Left ventricle myocardium superior (tissue), 1 donor: ENCODE results near the gene POU2AF3. TPM values are rescaled to one million over a fixed set of nuclear protein-coding genes. Genes with fewer than 3 reads are reported as not detected.

Experiments used
- ATAC-seq: fragments of 200-7000 bp; cut with Tn5 transposase; one replicate; pipeline ENCODE4 v1.9.1; 2020; ENCODE audit warnings: mild to moderate bottlenecking, moderate library complexity
- DNase-seq: peaks from one replicate; pipeline ENCODE4 v3.0.0-alpha.2; 2020
- intact Hi-C: fragments of 100-400 bp; cut with micrococcal nuclease; formaldehyde crosslinking; loops from one replicate; pipeline ENCODE4 v1.11.0; 2022
- total RNA-seq: library from RNA; stranded (reverse); fragmentation: NEBNext Ultra II Directional; extraction: Animal tissue kit (Norgen Biotek cat#: 25700); gene quantifications from one replicate; pipeline ENCODE4 v1.2.1, GENCODE V29; 2021
- donor health status: DM: no; HTN: yes; CAD: no; lungs with severe emphysema.

Gene POU2AF3
- total RNA-seq, 1 donor from 2014 or later = 0.74 TPM

DNA sequence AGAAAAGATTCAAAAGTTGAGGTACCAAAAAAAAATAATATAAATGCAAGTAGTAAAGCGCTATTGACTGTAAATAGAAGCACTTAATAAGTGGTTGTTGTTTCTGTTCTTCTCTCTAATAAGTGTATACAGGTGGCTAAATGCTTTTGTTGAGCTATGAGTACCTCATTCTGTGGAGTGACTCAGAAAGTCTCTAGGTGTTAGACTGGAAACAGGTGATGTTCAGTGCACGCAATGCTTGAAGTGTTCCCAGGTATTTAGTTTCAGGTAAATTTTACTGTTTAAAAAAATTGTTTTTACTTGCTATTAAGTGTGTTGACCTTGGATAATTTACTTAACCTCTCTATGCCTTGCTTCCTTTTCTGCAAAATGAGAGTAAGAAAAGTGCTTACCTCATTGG, 24.2 kb downstream of the POU2AF3 start:
- intact Hi-C loops = no loop called here
- ATAC-seq = no peak
- DNase-seq = no peak

DNA sequence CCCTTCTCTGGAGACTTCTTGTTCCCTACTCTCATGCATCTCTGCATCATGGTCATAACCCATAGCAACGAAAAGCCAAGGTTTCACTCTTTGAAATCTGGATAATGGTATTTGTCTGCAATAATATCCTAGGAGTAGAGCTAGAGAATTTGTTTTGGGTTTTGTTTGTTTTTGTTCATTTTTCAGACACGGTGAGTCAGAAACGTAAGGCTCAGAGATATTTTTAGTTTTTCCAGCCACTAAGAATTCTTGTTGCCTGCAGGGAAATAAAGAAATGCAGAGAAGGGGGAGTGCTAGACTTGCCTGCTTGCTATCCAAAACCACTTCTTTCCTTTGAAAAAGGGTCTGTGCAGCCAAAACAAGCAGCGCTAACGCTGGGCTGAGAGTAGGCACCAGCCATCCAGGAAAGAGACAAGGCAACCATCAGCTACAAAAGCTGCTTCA, 26.0 kb downstream of the POU2AF3 start:
- ATAC-seq = no peak
- intact Hi-C loops = no loop called here
- DNase-seq = no peak

DNA sequence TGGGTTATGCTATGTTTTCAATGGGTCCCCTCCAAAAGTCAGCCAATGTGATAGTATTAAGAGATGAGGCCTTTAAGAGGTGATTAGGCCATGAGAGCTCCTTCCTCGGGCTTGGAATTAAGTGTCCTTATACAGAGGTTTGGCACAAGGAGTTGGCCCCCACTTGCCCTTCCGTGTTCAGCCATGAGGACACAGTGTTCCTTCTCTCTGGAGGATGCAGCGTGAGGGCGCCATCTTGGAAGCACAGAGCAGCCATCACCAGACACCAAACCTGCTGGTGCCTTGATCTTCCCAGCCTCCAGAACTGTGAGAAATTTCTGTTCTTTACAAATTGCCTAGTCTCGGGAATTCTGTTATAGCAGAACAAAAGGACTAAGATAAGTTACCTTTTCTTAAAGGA, 26.9 kb downstream of the POU2AF3 start:
- intact Hi-C loops = no loop called here
- DNase-seq (no peak), ATAC-seq (no peak)

DNA sequence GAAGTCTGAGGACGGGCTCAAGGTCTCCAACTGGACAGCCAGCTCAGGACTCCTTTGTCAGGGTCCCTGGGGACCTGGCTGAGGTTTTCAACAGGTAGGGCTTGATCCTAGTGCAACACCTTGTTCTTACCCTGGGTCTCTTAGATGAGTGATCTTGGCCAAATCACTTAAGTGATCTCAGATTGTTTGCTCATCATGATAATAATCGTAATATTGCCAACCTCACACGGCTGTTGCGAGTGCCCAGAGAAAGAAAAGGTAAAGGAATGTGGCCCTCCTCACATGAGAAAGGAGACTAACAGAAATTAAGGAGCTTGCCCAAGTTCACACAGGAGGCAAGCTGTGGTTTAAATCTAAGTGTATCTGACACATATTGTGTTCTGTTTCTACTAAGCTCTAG, 28.5 kb downstream of the POU2AF3 start:
- ATAC-seq = no peak

DNA sequence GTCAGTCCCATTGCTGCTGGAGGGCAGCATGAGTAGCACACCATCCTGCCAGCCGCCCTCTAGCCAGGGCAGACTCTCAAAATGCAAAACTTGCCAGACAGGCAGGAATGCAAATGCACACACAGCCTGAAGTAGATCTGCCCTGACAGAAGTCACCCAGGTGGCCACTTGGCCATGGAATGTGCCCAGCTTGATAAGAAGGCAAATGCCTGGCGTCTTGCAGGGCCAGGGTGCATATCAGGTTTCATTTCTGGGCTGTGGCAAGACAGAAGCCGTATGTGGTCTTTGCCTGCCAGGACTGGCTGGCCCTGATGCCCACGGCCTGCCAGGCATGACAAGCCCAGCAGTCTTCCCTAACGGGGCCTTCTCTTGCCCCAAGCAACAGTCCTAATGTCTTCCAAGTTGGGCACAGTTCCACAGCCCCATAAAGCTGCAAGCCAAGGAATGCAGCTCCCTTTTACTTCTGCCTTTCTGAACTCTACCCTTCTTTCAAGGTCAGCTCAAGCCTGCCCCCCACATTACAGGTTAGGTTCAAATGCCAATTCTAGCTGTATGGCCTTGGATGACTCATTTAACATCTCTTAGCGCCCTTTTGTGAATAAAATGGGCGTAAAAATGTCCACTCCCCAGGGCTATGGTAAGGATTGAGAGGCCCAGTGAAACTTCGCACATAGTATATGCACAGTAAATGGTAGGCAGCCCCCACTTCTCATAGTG, 29.7 kb downstream of the POU2AF3 start:
- ATAC-seq (peak; percentile 89), DNase-seq (peak; percentile 73)
- intact Hi-C loops = no loop called here

More for the DNA sequence above, 28.5 kb downstream of the POU2AF3 start:
- intact Hi-C loops = no loop called here
- no peak for DNase-seq

DNA sequence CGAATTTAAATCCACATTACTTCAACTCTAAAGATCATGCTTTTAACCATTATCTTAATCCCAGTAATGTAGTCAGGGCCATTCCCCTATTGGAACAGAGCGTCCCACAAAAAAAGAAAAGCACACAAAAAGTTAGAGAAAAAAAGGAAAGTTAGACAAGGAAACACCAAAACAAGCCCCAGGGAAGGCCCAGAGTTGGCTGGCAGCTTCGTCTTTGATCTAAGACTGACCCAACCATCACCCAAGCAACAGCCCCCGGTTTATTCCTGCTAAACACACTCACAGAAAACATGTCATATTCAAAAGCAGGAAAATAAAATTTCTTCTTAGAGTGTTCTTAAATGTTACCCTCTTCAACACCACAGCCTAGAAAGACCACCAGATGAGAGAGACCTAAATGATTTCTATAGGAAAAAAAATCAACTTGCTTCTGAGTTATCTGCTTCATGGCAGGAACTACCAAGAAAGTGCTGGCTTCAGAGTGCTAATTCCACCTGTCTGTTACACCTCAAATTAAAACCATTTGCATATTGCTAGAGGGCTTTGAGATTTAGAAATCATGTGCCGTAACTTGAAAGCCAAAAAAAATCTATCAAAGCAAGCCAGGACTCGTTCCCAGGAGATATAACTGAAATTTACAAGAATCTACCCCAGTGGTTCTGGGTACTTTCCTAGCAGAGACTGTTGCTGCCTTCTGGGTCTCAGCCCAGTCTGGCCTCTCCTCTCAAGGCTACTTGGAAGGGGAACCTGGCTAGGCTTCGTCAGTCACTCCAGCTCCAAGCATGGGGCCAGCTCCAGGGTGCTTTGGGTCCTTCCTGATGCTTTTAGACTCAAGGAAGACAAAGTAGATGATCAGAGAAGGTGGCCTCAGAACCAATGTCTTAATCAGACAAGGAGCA, 31.2 kb downstream of the POU2AF3 start:
- peak; percentile 67 for ATAC-seq
- peak; percentile 64 for DNase-seq
- intact Hi-C loops = no loop called here

DNA sequence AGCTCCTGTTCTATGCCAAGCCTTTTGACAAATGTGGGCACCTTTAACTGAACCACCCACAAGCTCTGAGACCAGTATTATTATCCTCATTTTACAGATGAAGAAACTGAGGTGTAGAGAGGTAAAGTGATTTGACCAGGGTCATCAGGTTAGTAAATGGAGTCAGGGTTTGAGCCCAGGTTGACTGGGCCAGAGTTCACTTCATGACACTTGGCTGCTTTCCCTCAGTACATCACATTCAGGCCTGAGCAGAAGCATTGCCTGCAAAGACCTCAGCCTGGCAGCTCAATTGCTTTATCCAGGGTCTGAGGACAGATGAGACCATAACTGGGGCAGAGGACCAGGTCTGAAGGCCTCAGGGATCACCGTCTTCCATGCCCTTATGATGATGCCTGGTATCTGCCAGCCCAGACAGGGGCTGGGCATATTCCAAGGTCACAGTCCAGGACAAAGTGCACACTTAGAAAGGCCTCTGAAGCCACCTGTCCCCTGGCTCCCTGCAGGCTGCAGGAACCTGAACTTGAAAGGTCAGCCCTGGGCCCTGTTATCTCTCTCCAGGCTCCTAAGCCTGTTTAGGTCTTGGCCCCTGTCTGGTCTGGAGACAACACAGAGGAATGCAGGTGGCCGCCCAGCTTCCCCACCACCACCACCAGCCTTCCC, 32.0 kb downstream of the POU2AF3 start:
- DNase-seq = no peak
- ATAC-seq = no peak
- intact Hi-C loops = no loop called here

DNA sequence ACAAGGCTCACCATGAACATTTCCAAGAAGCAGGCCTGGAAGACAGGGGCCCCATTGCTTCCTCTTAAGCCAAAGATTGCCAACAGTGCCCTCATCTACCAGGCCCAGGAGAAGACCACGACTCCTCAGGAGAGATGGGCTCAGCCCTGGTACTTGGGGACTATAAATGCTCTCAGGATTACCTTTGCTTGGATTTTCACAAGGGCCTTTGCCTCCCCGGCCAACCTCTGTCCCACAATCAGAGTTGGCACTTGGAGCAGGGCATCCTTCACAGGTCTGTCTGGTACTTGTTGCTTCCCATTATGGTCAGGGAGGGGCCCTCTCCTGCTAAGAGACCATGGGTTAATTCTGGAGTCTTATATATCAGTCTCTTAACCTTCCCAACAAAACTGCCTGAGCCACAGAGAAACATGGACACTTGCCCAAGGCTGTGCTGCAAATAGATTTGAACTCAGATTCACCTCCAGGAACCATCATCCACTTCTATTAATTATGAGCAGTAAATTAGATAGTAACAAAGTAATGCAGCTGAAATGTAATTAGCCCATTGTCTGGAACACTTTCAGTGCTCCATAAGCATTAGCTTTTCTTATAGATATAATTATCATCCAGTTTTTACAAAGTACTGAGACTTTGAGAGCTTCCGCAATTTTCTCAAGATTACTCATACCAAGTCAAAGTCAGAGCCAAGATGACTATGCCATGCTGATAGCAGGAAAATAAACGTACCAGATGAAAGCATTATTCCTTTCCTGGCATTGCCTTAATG, 33.5 kb downstream of the POU2AF3 start:
- ATAC-seq (no peak), DNase-seq (no peak)
- intact Hi-C loops = no loop called here

DNA sequence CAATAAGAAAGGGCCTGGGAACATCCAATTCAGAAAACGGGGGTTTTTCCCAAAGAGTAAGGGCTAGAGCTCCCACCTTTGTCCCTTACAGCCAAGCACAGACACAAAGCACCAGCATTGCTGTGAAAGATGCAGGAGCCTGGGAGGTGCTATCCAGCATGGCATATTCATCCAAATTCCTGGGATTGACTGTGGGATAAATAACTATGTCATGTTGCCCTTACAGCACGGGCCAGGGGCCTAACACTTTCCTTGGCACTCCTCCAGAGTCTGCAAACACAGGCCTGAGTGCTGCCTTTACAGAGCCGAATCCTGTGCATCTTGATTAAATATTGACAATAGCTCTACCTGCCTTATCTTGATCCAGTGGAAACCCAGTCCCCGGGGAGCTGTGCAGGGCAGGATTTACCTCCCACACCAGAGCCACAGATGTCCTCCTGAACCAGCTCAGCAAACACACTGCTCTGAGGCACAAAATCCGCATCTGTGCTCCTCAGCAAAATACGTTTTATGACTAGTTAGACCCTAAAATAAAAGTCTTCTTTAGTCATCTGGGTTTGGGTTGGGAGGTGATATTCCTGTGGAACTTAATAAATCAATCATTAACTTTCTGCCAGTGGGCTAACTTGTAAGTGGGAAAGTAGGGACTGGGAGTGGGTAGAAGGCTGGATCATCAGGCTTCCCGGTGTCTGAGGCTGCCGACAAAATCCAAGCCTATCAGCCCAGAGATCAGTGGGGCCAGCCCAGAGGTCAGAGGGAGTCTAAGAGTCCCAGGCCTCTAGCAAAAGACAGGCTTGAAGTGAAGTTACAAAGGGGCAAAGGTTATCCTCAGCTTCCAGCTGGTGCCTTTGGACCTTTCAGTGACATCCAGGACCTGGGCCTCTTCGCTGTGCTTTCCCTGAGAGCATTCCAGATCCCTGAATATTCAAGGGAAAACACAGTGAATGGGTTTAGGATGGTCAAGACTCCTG, 36.5 kb downstream of the POU2AF3 start:
- DNase-seq (no peak), ATAC-seq (no peak)
- intact Hi-C loops = no loop called here

DNA sequence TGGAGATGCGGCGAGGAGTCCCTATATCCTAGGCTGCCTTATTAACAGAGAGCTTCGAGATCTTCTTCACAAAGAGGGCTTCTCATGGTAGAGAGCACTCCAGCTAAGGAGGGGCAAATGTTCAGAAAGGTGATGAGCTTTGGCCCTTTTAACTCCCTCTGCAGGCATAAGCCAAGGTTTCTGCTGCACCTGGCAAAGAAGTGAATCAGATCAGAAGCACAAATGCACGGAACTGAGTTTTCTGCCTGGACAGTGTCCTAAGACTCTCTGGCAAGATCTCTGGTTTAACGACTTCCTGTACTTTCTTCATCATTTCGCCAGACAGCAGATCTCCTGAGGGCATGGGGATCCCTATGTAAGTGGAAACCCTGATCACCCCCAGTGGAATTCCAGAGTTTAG, 37.2 kb downstream of the POU2AF3 start:
- ATAC-seq (no peak), DNase-seq (no peak)
- intact Hi-C loops = no loop called here

DNA sequence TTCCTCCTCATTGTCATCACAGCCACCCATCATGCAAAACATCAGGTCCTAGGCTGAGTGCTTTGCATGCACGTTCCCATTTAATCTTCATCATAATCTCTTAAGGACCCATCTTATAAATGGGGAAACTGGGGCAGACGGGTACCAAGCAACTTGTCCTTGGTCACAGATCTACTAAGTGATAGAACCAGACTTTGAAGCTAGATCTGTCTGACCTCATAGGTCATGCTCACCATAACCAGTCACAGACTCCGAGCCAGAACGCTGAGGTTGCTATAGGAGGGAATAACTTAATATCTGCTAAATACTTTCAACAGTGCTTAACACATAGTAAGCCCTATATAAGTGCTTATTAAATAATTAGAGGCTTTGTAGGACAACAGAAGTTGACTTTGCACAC, 37.7 kb downstream of the POU2AF3 start:
- ATAC-seq (no peak), DNase-seq (no peak)
- intact Hi-C loops = no loop called here

DNA sequence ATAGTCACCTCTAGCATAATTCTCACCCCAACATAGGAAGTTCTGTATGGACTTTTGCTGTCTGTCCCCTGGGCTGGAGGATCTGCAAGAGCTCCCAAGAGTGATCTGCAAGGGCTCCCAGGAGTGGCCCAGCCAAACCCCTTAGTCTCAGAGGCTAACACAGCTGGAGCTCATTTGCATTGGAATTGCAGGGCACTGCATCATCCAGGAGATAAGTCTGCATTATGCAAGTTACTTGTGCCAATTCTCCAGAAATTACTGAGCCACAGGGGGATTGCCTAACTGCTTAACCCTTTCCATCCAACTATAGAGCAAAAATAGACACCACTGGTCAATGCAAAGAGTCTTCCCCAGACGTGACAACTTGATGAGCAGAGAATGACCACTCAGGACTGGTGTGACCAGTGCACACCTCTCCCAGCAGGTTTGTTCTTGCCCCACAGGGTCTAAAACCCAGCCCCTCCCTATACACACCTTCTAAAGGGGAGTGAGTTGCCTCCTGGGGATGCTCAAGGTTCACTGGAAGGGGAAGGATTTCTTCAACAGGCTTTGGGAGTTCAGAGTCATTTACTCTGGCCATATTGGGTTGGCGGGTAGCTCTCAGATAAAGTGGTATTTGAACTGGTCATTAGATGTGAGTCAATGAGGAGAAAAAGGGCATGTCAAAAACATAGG, 38.4 kb downstream of the POU2AF3 start:
- no peak for DNase-seq
- intact Hi-C loops = no loop called here
- peak; percentile 78 for ATAC-seq

DNA sequence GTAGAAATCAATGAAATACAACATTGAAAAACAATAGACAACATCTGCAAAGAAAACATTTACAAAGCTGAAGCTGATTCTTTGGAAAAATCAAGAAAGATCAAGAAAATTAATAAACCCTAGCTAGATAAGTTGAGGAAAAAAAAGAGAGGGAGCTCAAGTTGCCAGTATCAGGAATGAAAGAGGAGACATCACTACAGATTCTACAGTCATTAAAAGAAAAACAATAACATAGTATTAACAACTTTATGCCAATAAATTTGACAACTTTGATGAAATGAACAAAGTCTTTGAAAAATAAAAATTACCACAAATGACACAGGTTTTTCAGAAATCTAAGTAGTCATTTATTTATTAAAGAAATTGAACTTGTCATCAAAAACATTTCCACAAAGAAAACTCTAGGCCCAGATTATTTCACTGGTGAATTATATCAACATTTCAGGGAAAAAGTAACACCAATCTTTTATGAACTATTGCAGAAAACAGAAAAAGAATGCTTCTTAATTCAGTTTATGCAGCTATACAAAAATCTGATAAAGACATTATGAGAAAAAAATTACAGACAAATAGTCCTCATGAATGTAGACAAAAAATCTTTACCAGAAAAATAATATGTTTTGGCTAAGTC, 41.5 kb downstream of the POU2AF3 start:
- DNase-seq (no peak), ATAC-seq (no peak)
- intact Hi-C loops = no loop called here

DNA sequence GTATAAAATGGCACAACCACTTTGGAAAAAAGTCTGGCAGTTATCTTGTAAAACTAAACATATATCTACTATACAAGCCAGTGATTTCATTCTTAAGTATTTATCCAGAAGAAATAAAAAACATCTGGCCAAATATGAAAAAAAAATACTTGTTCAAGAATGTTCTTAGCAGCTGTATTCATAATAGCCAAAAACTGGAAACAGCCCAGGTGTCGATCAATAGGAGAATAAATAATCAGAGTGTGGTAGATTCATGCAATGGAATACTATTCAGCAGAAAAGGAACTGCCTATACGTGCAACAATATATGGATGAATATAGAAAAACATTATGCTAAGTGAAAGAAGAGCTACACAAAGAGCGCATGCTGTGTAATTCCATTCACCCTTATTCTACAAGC, 44.0 kb downstream of the POU2AF3 start:
- intact Hi-C loops = no loop called here
- no peak for DNase-seq
- no peak for ATAC-seq

DNA sequence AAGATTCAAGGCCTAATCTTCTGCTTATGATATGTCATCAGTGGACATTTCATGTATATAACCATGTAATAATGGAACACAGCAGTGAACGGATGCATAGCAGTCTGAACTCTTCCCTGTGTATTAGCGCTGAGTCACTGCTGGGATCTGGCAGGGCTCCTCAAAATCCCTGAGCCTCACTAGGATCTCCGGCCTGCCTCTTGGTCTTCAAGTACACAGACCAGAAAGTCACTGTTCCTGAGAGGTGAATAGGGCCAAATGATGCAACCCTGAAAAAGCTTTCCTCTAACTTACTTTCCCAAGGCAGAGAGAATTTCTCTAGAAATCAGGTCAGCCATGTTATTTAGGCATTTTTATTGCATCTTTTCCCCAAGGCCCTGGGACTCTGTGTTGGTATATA, 45.7 kb downstream of the POU2AF3 start:
- intact Hi-C loops = no loop called here
- ATAC-seq (peak; percentile 92), DNase-seq (peak; percentile 70)

DNA sequence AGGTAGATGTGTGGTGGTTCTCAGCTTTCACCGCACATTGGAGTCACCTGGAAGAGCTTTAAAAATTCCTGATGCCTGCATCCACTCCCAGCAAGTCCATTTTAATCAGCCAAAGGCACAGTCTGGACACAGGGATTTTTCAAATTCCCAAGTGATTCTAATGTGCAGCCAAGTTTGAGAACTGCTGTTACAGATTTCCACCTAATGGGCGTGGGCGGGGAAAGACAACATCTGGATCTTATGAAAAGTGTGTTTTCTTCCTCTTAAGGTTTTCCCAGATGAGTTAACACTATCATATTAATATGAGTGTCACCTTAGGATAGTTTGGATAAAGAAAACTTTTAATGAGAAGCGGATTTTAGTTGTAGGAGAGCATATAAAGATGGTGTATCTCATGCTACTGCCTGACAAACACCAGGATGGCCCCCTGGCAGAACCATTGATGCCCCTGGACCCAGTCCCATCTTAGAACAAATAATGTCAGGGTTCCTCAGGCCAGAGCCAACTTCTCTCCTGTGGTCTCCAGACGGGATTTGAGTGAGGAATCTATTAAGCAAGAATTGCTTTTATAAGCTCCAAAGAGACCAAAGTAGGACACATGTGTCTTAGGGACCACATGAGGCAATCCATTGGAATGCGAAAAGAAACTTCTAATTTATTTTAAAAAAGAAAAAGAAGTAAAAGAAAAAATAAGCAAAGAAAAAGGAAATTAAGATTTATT, 48.8 kb downstream of the POU2AF3 start:
- DNase-seq (no peak), ATAC-seq (peak; percentile 81)
- intact Hi-C loops = no loop called here

DNA sequence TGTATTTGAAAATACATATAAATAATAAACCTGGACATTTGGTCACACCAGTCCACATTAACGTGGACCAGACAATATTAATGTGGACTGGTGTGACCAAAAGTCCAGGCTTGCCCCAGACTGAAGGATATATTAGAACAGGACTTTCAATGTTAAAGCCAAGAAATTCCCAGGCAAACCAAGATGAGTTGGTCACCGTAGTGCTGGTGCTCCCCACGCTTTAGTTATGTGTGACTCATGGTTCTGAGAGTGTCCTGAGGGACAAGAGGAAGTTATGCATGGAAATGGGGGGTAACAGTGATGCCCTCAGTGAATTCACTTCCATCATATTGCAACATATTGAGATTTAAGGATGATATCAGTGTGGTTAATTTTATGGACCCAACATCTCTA, 49.4 kb downstream of the POU2AF3 start:
- intact Hi-C loops = no loop called here
- DNase-seq (no peak), ATAC-seq (peak; percentile 46)
